Small intestine (tissue), 7 donors: ENCODE measurements around the gene CASKIN2. TPM values are rescaled to one million over a fixed set of nuclear protein-coding genes. Genes with fewer than 3 reads are reported as not detected.

ENCODE experiments used
- DNase-seq, 2 donors: peaks; one replicate each; pipeline versions ENCODE4 v3.0.0 to v3.0.0-alpha.2; 2013
- FAIRE-seq: peaks from 2 replicates; lab custom pipeline; 2012; peaks lifted over from hg19 to GRCh38; lab: Jason Lieb, UNC
- H3K27ac ChIP-seq, 3 donors: one replicate each; pipeline ENCODE4 v1.5.1; 2013; ENCODE audit warnings: low read length in 2 of 3, mild to moderate bottlenecking in 2 of 3, control low read depth in 1 of 3, inconsistent platforms in 1 of 3, low read depth in 1 of 3, moderate library complexity in 1 of 3
- H3K27me3 ChIP-seq, 3 donors: one replicate each; pipeline ENCODE4 v1.6.1; 2013; ENCODE audit warnings: low read length in 3 of 3, inconsistent platforms in 1 of 3; ENCODE audit not compliant: control insufficient read depth in 3 of 3, insufficient read depth in 3 of 3
- H3K36me3 ChIP-seq, 3 donors: one replicate each; pipeline ENCODE4 v1.6.1; 2013; ENCODE audit warnings: low read length in 3 of 3, inconsistent platforms in 1 of 3, low read depth in 1 of 3, mild to moderate bottlenecking in 1 of 3, moderate library complexity in 1 of 3; ENCODE audit not compliant: control insufficient read depth in 3 of 3, insufficient read depth in 2 of 3
- H3K4me1 ChIP-seq, 3 donors: one replicate each; pipeline ENCODE4 v1.6.1; 2013; ENCODE audit warnings: low read length in 2 of 3, inconsistent platforms in 1 of 3, low read depth in 1 of 3, mild to moderate bottlenecking in 1 of 3, moderate library complexity in 1 of 3; ENCODE audit not compliant: control insufficient read depth in 3 of 3, insufficient read depth in 2 of 3
- H3K4me3 ChIP-seq, 3 donors: one replicate each; pipeline ENCODE4 v1.5.1; 2013; ENCODE audit warnings: low read length in 3 of 3, control low read depth in 1 of 3, inconsistent platforms in 1 of 3, low read depth in 1 of 3, mild to moderate bottlenecking in 1 of 3, moderate library complexity in 1 of 3
- H3K9me3 ChIP-seq, 2 donors: one replicate each; pipeline ENCODE4 v1.6.1; 2013; ENCODE audit warnings: low read depth in 1 of 2, low read length in 1 of 2; ENCODE audit not compliant: control insufficient read depth in 2 of 2, insufficient read depth in 1 of 2
- WGBS, 3 donors: extraction: QIAGEN DNeasy Blood & Tissue Kit; methylation state at CpG; one replicate each; pipeline ENCODE4 v1.1.7; 2013; 5-methylcytosine and 5-hydroxymethylcytosine counted together
- polyA plus RNA-seq, 4 donors: library from polyadenylated mRNA; stranded (reverse) in 3 of 4; unstranded in 1 of 4; fragments of 200-250 nt in 3 of 4; fragments of 120-200 nt in 1 of 4; gene quantifications; one replicate each; pipeline versions ENCODE4 v1.2.1 to v1.2.3, GENCODE V29; 2013
- donor health status: healthy with polysubstance abuse.
- donor health status: control.
- donor health status: control.
- donor health status: Bipolar disorder and iron deficiency.
- donor health status: healthy.

CASKIN2 gene
- polyA plus RNA-seq, 4 donors = 7.6 to 15.6 (median 10.9) TPM

- Histone ChIP-seq H3K27ac (peak overlapping the region; percentile 96 to 99 (median 99)), H3K9me3 (no peaks in the 10 kb centered on the region), H3K36me3 (peaks cover 4 to 84% (median 5%) of the 10 kb centered on the region in 3 donors), H3K4me3 (no peak overlapping the region), H3K27me3 (no peaks in the 10 kb centered on the region), H3K4me1 (peaks cover 0 to 66% (median 0%) of the 10 kb centered on the region in 3 donors)
- FAIRE-seq (no peak), DNase-seq (peak; percentile 94 to 97)
- 13 to 60% (median 29%) methylated on average over 18 to 22 of the region's 22 CpGs for WGBS, 3 donors
These were observed 34.2 kb upstream of the CASKIN2 start for GRCh38 chr17:75549246-75550138.

- no peak overlapping the region for H3K4me3 ChIP-seq
- peaks cover 4 to 84% (median 7%) of the 10 kb centered on the region in 3 donors for H3K36me3 ChIP-seq
- DNase-seq (peak in 1 of 2 donors; percentile 32), FAIRE-seq (no peak)
- peak overlapping the region; percentile 96 to 99 (median 99) for H3K27ac ChIP-seq
- 28 to 59% (median 30%) methylated on average over 5 of the region's 5 CpGs for WGBS, 3 donors
- H3K4me1 ChIP-seq = peaks cover 0 to 73% (median 0%) of the 10 kb centered on the region in 3 donors
- no peaks in the 10 kb centered on the region for H3K27me3 ChIP-seq
- H3K9me3 ChIP-seq = no peaks in the 10 kb centered on the region
These were observed 33.5 kb upstream of the CASKIN2 start for GRCh38 chr17:75548813-75549212.

- H3K27me3 ChIP-seq = no peaks in the 10 kb centered on the region
- peaks cover 2 to 86% (median 3%) of the 10 kb centered on the region in 3 donors for H3K36me3 ChIP-seq
- DNase-seq = no peak
- no peak overlapping the region for H3K4me3 ChIP-seq
- H3K27ac ChIP-seq = peak overlapping the region in 2 of 3 donors; percentile 32 to 96
- no peaks in the 10 kb centered on the region for H3K9me3 ChIP-seq
- WGBS, 3 donors = 88 to 93% (median 92%) methylated on average over 9 of the region's 9 CpGs
- FAIRE-seq = no peak
- H3K4me1 ChIP-seq = peaks cover 0 to 79% (median under 1%) of the 10 kb centered on the region in 3 donors
These were observed 31.8 kb upstream of the CASKIN2 start for GRCh38 chr17:75547091-75547490.

GRCh38 chr17:75546181-75546580 is 30.8 kb upstream of the CASKIN2 start:
- H3K27me3 ChIP-seq = no peaks in the 10 kb centered on the region
- FAIRE-seq (no peak), DNase-seq (no peak)
- H3K9me3 ChIP-seq = no peaks in the 10 kb centered on the region
- H3K4me3 ChIP-seq = no peak overlapping the region
- peaks cover 2 to 86% (median 3%) of the 10 kb centered on the region in 3 donors for H3K36me3 ChIP-seq
- H3K4me1 ChIP-seq = peaks cover 0 to 83% (median 1%) of the 10 kb centered on the region in 3 donors
- peak overlapping the region in 1 of 3 donors; percentile 10 for H3K27ac ChIP-seq
- WGBS, 3 donors = 82 to 89% (median 85%) methylated on average over 13 of the region's 13 CpGs

DNA sequence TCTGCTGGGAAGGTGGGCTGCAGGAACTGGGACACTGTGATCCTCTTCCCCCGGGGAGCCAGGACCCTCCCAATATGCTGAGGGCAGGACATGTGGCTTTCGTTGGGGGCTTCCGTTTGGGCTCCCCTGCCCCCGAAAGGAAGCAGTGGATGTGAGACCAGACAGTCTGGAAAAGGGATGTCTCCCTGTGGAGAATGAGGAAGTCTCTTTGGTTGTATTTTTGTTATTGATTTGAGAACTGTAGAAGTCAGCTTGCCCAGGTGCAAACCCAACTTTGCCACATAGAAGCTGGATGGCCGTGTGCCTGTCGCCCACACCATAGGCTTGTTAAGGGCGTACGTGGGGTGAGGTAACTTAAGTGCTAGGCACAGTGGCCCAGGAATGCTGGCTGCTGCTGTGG is 28.9 kb upstream of the CASKIN2 start:
- FAIRE-seq (no peak), DNase-seq (no peak)
- no peaks in the 10 kb centered on the region for H3K27me3 ChIP-seq
- no peak overlapping the region for H3K27ac ChIP-seq
- 72 to 83% (median 80%) methylated on average over 8 of the region's 8 CpGs for WGBS, 3 donors
- no peaks in the 10 kb centered on the region for H3K9me3 ChIP-seq
- H3K4me1 ChIP-seq = peaks cover 0 to 82% (median 1%) of the 10 kb centered on the region in 3 donors
- no peak overlapping the region for H3K4me3 ChIP-seq
- H3K36me3 ChIP-seq = peaks cover 3 to 92% (median 5%) of the 10 kb centered on the region in 3 donors

GRCh38 chr17:75542728-75543336 is 27.5 kb upstream of the CASKIN2 start:
- peaks cover 3 to 93% (median 5%) of the 10 kb centered on the region in 3 donors for H3K36me3 ChIP-seq
- peaks cover 0 to 85% (median 1%) of the 10 kb centered on the region in 3 donors for H3K4me1 ChIP-seq
- no peak for FAIRE-seq
- WGBS, 3 donors = 16 to 60% (median 36%) methylated on average over 14 to 15 of the region's 15 CpGs
- no peaks in the 10 kb centered on the region for H3K9me3 ChIP-seq
- H3K4me3 ChIP-seq = peak overlapping the region in 1 of 3 donors; percentile 4
- peak; percentile 32 to 81 for DNase-seq
- no peaks in the 10 kb centered on the region for H3K27me3 ChIP-seq
- peak overlapping the region; percentile 53 to 99 (median 87) for H3K27ac ChIP-seq

- Histone ChIP-seq H3K36me3 (peaks cover 3 to 94% (median 5%) of the 10 kb centered on the region in 3 donors), H3K27me3 (no peaks in the 10 kb centered on the region), H3K4me3 (no peak overlapping the region), H3K27ac (peak overlapping the region; percentile 53 to 99 (median 87)), H3K9me3 (no peaks in the 10 kb centered on the region), H3K4me1 (peaks cover 0 to 91% (median 1%) of the 10 kb centered on the region in 3 donors)
- WGBS, 3 donors = 28 to 60% (median 45%) methylated on average over 8 of the region's 8 CpGs
- no peak for FAIRE-seq
- DNase-seq = peak; percentile 64
These were observed 26.9 kb upstream of the CASKIN2 start for GRCh38 chr17:75542229-75542628.

GRCh38 chr17:75540923-75541503 is 25.7 kb upstream of the CASKIN2 start:
- no peak for FAIRE-seq
- DNase-seq = no peak

More at GRCh38 chr17:75540923-75541503, 25.7 kb upstream of the CASKIN2 start:
- H3K27ac ChIP-seq = peak overlapping the region; percentile 17 to 99 (median 40)
- H3K27me3 ChIP-seq = no peaks in the 10 kb centered on the region
- H3K4me1 ChIP-seq = peaks cover 0 to 95% (median 1%) of the 10 kb centered on the region in 3 donors
- no peaks in the 10 kb centered on the region for H3K9me3 ChIP-seq
- no peak overlapping the region for H3K4me3 ChIP-seq
- peaks cover 3 to 94% (median 5%) of the 10 kb centered on the region in 3 donors for H3K36me3 ChIP-seq
- 46 to 68% (median 49%) methylated on average over 4 of the region's 4 CpGs for WGBS, 3 donors
